ENCODE data around the gene NEK9.

NEK9 gene

GRCh38 chr14:75140620-75141019 is 13.8 kb upstream of the NEK9 start:
- DNase-seq (ENCODE audit: low read depth), result no peak
- no peak for TF ChIP-seq CTCF (IDR thresholded peaks at IDR 0.05; ENCODE audit: insufficient read depth, low read depth, low read length, missing control alignments)
- H3K4me3 ChIP-seq (ENCODE audit: low read depth, low read length), result no peak overlapping the region

- no peak for TF ChIP-seq CTCF (IDR thresholded peaks at IDR 0.05; ENCODE audit: insufficient read depth, low read depth, low read length, missing control alignments)
- no peak overlapping the region for H3K4me3 ChIP-seq (ENCODE audit: low read depth, low read length)
- DNase-seq (ENCODE audit: low read depth), result no peak
Observed at GRCh38 chr14:75139185-75139584, 12.3 kb upstream of the NEK9 start.

- DNase-seq (ENCODE audit: low read depth), result no peak
- no peak overlapping the region for H3K4me3 ChIP-seq (ENCODE audit: low read depth, low read length)
- no peak for TF ChIP-seq CTCF (IDR thresholded peaks at IDR 0.05; ENCODE audit: insufficient read depth, low read depth, low read length, missing control alignments)
Observed at GRCh38 chr14:75138492-75138891, 11.6 kb upstream of the NEK9 start.

- no peak for TF ChIP-seq CTCF (IDR thresholded peaks at IDR 0.05; ENCODE audit: insufficient read depth, low read depth, low read length, missing control alignments)
- DNase-seq (ENCODE audit: low read depth), result no peak
- no peak overlapping the region for H3K4me3 ChIP-seq (ENCODE audit: low read depth, low read length)
Observed at GRCh38 chr14:75134644-75135043, 7.8 kb upstream of the NEK9 start.

GRCh38 chr14:75133597-75133996 is 6.7 kb upstream of the NEK9 start:
- H3K4me3 ChIP-seq (ENCODE audit: low read depth, low read length), result no peak overlapping the region
- TF ChIP-seq CTCF (IDR thresholded peaks at IDR 0.05; ENCODE audit: insufficient read depth, low read depth, low read length, missing control alignments), result no peak
- no peak for DNase-seq (ENCODE audit: low read depth)

GRCh38 chr14:75132382-75133086 is 5.7 kb upstream of the NEK9 start:
- TF ChIP-seq CTCF (IDR thresholded peaks at IDR 0.05; ENCODE audit: insufficient read depth, low read depth, low read length, missing control alignments), result peak; percentile 59
- peak; percentile 77 for DNase-seq (ENCODE audit: low read depth)
- no peak overlapping the region for H3K4me3 ChIP-seq (ENCODE audit: low read depth, low read length)

- no peak for TF ChIP-seq CTCF (IDR thresholded peaks at IDR 0.05; ENCODE audit: insufficient read depth, low read depth, low read length, missing control alignments)
- H3K4me3 ChIP-seq (ENCODE audit: low read depth, low read length), result no peak overlapping the region
- no peak for DNase-seq (ENCODE audit: low read depth)
Observed at GRCh38 chr14:75128596-75128990, 1.7 kb upstream of the NEK9 start.

Data from GM12865 (cell line).